Heart left ventricle (tissue), 13 donors: ENCODE results near the gene APH1B.

Source experiments
- CTCF ChIP-seq, 12 donors: fragments of 200-600 bp; sonication (generic) in 4 of 12; IDR thresholded peaks; one replicate each; pipeline versions ENCODE4 v1.5.0 to v1.8.0; 2018 to 2022; ENCODE audit warnings: antibody characterized with exemption in 12 of 12, mild to moderate bottlenecking in 5 of 12
- POLR2A ChIP-seq, 2 donors: fragments of 450-650 bp; IDR thresholded peaks; one replicate each; pipeline ENCODE4 v1.6.1; 2017; ENCODE audit warnings: antibody characterized with exemption in 2 of 2, mild to moderate bottlenecking in 2 of 2, moderate library complexity in 2 of 2
- donor health status: ischemic (EF 13 %, LVEDD 7.1; RV severe dilation, severe dysfunction).
- donor health status: DM: no; HTN: yes; CAD: no.
- donor health status: DM: no; HTN: no; CAD: no.
- donor health status: ischemic (EF 25% LVEDD 6.9; RV normal size, moderate dysfunction).
- donor health status: ischemic (EF 25% LVEDD 5.7; RV mildly dilated, moderate dysfunction).
- donor health status: ischemic (EF 35%, LVEDD 5.7; RV mildly dilated, moderate dysfunction).
- donor health status: nonischemic (EF 11% LVEDD 7.7; RV severe dilation, severe dysfunction).
- donor health status: DM: yes; HTN: yes; CAD: no.
- donor health status: PGD.
- donor health status: ischemic (EF 29% LVEDD 5.4; RV normal size, mild dysfunction).
- donor health status: nonischemic (EF 23%, LVEDD 6.1; RV moderate dilation, normal function).

- TF ChIP-seq CTCF (IDR thresholded peaks at IDR 0.05) = no peak
- TF ChIP-seq POLR2A (IDR thresholded peaks at IDR 0.05) = no peak
These were observed 43.6 kb upstream of the APH1B start for GRCh38 chr15:63233667-63234423.
